GM13976 (cell line): ENCODE results near the gene FTL.

Experiments used
- DNase-seq: peaks from one replicate; pipeline ENCODE4 v3.0.0; 2012; ENCODE audit warnings: low spot score
- CTCF ChIP-seq: IDR thresholded peaks from 2 replicates; pipeline ENCODE4 v1.5.1; 2012; ENCODE audit warnings: borderline replicate concordance, mild to moderate bottlenecking; ENCODE audit not compliant: insufficient read depth; ENCODE audit errors: extremely low read depth, missing control alignments, control extremely low read depth
- in situ Hi-C: fragments of 300-500 bp; cut with MboI; formaldehyde crosslinking; loops from one replicate; pipeline ENCODE4 v1.12.0; 2022; ENCODE audit warnings: low sequenced_read_pairs, mixed read lengths, inconsistent platforms; ENCODE audit not compliant: unreplicated experiment

Gene FTL

GRCh38 chr19:49004133-49004532 lies 39.0 kb downstream of the FTL start:
- DNase-seq: no peak
- no peak for TF ChIP-seq CTCF
- in situ Hi-C loops: no loop called here

- in situ Hi-C loops: no loop called here
- TF ChIP-seq CTCF: no peak
- DNase-seq: no peak
These were observed 40.0 kb downstream of the FTL start for GRCh38 chr19:49004964-49005614.

GRCh38 chr19:49006905-49007304 lies 41.8 kb downstream of the FTL start:
- TF ChIP-seq CTCF: no peak
- DNase-seq: no peak
- in situ Hi-C loops: no loop called here

- TF ChIP-seq CTCF: no peak
- DNase-seq: peak; percentile 34
- in situ Hi-C loops: no loop called here
These were observed 44.7 kb downstream of the FTL start for GRCh38 chr19:49009828-49010227.

DNA sequence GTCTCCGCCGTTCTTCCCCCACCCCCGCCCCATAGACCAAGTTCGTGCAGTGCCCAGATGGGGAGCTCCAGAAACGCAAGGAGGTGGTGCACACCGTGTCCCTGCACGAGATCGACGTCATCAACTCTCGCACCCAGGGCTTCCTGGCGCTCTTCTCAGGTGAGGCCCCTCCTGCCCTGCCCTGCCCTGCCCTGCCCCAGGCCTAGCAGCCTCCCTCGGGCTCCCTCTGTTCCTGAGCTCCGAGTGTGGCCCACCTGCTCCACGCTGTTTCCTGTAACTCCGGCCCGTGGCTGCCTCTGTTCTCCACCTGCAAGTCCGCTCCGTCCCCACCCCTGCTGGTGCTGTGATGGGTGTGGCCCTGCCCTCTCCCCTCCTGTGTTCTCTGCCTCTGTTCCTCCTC lies 45.3 kb downstream of the FTL start:
- in situ Hi-C loops: no loop called here

DNA sequence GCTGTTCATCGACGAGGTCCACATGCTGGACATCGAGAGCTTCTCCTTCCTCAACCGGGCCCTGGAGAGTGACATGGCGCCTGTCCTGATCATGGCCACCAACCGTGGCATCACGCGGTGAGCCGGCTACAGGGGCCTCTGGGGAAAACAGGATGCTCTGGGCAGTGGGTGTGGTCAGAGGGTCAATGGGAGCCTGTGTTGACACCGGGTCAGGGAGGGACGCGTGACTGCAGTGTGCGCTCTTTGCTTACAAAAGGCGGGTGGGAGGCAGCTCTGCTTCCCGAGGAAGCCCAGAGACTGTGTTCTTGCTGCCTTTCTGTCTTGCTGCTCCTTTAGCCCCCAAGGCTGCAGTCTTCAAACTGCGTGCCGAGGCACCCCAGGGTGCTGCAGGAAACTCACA lies 46.1 kb downstream of the FTL start:
- in situ Hi-C loops: no loop called here
- no peak for DNase-seq
- TF ChIP-seq CTCF: no peak

More for the DNA sequence above, 45.3 kb downstream of the FTL start:
- DNase-seq: no peak
- TF ChIP-seq CTCF: no peak
